NCI-H446 (cell line): ENCODE results near the gene NOTCH1.

Experiments
- DNase-seq, 2 experiments: peaks; one replicate each; lab custom pipeline; 2025; lab: John Stamatoyannopoulos, UW

Gene NOTCH1

DNA sequence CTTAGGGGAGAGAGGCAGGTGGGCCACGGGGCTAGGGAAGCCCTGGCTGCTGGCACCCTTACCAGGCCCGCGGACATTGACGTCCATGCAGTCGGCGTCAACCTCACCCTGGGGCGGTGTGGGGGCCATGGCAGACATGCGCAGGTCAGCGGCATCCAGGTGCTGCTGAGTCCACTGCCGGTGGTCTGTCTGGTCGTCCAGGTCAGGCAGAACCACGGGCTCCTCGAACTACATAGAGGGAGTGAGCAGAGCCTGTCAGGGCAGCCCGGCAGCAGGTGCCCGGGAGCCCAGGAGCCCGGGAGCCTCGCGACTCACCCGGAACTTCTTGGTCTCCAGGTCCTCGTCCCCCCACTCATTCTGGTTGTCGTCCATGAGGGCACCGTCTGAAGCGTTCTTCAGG lies 44.2 kb downstream of the NOTCH1 start:
- no peak for DNase-seq

DNA sequence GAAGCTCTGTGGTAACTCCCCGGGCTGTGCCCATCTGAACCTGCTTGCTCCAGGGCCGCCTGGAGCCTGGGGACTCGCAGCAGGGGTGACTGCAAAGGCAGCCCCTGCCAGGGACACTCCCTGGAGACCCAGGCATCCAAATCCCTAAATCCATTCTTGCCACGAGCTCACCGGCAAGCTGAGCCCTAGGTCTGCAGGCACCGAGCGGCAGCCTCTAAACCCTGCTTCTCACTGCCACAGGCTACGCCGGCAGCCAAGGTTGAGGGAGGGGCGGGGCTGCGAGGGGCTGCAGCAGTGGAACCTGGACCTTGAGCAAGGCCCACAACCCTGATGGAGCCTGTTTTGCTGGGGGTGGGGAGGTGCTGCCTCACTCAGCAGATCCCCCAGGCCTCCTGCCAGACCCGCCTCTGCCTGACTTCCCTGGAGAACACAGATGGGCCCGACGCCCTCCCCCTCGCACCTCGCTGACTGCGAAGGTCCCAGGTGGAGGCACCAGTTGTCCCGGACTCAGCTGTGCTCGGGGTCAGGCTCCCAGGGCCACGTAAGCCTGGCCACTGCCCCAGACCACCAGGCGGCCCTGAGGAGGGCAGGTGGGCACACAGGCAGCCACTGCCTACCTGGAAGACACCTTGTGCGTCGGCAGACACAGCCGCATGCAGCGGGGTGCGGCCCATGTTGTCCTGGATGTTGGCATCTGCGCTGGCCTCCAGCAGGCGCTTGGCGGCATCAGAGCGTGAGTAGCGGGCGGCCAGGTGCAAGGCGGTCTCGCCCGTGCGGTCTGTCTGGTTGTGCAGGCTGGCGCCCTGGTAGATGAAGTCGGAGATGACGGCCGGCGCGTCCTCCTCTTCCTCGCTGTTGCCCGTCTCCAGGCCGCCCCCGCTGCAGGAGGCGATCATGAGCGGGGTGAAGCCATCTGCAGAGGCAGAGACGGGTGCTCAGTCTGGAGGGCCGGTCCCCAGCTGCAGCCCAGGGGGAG lies 45.6 kb downstream of the NOTCH1 start:
- DNase-seq: no peak

DNA sequence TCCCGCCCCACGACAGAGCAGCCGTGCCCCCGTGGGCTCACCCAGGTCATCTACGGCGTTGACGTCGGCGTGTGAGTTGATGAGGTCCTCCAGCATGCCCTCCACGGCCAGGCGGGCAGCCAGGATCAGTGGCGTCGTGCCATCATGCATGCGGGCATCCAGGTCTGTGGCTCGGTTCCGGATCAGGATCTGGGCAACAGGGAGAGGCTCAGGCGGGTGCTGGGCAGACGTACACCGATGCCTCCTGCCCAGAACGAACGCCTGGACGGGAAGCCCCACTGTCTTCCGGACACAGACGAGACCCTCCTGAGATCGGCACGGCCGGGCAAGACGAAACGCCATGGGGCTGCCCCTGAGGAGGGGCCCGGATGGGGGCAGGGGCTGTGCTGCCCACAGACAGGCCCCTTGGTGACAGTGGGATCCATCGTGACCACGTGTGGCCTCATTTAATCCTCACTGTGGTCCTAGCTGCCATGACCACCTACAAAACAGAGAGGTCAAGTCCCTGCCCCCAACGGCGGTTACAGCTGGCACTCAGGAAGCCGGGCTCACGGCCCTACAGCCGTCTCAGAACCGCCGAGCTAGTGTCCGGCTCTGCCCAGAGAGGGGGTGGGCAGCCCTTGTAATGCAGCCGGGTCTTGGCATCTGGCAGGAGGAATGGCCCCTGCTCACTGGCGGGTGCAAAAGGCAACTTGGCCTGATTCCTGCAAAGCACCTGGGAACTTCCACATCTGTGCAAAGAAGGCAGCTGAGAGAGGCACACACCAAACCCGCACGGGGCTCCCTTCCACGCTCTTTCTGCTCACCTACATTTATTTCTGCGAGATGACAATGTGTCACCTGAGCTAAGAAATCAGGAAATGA lies 46.5 kb downstream of the NOTCH1 start:
- no peak for DNase-seq

- DNase-seq: no peak
Observed at GRCh38 chr9:136497916-136498695, 47.7 kb downstream of the NOTCH1 start.

DNA sequence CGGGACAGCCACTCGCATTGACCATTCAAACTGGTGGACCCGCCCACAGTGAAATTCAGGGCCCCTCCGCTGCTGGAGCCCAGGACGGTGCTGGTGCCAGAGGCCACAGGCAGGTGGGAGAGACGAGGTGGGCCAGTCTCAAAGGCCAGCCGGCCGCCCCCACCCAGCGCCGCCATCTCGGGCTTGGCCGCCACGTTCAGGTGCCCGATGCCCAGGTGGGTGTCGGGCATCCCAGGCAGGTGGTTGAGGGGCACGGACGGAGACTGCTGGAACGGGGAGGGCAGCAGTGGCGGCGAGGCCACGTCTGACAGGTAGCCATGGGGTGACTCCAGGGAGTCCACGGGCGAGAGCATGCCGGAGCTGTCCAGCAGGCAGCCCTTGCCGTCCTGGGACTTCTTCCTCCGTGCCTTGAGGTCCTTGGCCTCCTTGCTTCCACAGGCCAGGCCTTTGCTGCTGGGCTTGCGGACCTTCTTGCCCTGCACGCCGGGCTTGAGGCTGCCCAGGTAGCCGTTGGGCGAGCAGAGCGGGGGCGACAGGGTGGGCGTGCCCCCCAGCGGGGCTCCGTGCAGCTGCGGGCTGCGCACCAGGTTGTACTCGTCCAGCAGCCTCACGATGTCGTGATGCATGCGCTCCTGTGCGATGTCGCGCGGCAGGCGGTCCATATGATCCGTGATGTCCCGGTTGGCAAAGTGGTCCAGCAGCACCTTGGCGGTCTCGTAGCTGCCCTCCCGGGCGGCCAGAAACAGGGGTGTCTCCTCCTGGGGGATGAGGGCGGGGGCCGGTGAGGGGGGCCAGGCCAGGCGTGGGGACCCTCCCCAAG lies 48.8 kb downstream of the NOTCH1 start:
- DNase-seq: no peak

- DNase-seq: no peak
Observed at GRCh38 chr9:136496181-136496580, 49.7 kb downstream of the NOTCH1 start.

GRCh38 chr9:136495238-136495800 lies 50.5 kb downstream of the NOTCH1 start:
- no peak for DNase-seq

GRCh38 chr9:136494531-136495215 lies 51.2 kb downstream of the NOTCH1 start:
- no peak for DNase-seq

DNA sequence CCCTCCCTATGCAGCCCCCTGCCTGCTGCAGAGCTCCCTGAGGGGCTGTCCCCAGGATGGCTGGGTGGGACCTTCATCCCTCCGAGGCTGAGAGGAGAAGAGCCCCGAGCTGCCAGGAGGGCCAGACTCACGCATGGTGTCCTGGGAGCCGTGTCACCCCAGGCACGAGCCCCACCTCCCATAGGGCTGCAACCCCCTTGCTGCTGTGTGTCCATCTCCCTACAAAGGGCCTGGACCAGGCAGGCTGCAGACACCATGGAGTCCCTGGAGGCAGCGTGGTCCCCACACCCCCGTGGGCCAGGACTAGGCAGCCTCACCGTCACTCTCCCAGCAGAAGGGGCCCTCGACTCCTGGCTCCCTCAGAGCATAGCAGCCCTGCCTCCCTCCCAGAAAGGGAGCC lies 51.8 kb downstream of the NOTCH1 start:
- DNase-seq: no peak

GRCh38 chr9:136493567-136493971 lies 52.3 kb downstream of the NOTCH1 start:
- DNase-seq: no peak

DNA sequence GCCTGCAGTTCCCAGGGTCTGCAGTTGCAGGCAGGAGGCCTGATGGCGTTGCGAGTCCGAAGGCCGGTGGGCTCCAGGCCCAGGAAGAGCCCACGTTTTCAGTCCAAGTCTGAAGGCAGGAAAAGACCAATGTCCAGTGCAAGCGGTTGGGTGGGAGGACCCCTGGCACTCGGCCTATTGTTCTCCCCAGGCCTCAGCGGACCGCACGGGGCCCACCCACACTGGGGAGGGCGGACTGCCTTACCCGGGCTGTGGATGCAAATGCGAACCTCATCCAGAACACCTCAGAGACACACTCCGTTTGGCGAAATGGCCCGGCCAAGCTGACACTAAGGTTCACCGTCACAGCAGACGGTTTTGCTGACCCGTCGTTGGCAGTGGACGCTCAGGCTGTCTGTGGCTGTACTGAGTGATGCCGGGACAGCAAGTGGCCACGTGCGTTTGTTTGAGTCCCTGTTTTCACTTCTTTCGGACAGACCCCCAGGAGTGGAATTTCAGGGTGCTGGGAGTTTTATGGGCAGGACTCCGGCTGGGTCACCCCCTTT lies 52.8 kb downstream of the NOTCH1 start:
- no peak for DNase-seq

- DNase-seq: no peak
Observed at GRCh38 chr9:136489731-136490130, 56.1 kb downstream of the NOTCH1 start.

DNA sequence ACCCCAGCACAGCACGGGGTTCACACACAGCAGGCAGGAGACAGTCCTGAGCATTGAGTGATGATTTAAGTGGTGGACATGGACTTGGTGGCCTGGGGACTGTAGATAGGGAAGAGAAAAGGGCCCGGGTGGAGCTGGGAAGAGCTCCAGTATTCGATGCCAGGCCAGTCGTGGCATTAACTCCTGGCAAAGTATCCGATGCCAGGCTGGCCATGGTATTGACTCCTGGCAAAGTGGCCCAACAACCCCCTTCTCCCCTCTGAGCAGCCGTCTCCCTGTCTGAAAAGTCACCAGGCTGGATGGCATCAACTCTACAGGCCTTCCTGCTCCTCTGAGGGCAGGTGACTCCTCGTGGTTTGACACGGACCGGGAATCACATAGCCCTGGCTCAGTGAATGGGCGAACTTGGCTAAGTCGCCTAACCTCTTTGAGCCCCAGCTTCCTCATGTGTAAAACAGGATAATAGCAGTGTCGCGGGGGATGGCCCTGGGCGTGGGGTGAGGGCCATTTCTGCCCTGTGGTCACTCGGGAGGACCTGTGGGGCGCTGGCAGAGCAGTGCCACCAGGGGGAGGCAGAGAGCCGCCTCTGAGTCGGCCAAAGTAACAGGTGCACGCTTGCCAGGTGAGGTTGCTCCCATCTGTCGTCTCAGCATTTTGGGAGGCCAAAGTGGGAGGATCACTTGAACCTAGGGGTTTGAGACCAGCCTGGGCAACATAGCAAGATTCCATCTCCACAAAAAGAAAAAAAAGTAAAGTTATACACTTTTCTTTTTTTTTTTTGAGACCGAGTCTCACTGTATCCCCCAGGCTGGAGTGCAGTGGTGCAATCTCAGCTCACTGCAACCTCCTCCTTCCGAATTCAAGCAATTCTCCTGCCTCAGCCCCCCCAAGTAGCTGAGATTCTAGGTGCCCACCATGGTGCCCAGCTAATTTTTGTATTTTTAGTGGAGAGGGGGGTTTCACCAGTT lies 57.3 kb downstream of the NOTCH1 start:
- peak in 1 of 2 experiments; percentile 7 for DNase-seq

DNA sequence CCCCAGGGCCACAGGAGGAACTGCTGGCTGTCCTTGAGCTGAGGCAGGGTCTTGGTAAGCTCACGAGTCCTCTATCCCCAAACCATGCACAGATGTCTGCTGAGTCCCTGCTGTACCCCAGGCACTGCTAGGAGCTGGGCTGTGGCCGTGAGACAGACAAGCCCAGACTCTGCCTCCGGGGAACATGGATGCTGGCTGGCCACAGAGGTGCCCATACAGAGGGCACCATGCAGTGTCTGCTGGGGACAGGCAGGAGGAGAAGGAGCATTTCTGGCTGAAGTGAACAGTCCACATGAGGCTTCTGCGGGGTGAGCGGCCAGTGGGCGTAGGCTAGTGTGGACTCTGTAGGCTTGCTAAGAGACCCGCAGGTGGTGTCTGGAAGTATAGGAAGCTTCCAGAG lies 58.2 kb downstream of the NOTCH1 start:
- DNase-seq: no peak

GRCh38 chr9:136486823-136487620 lies 58.8 kb downstream of the NOTCH1 start:
- no peak for DNase-seq

GRCh38 chr9:136486131-136486530 lies 59.7 kb downstream of the NOTCH1 start:
- no peak for DNase-seq
